NB4 (cell line): ENCODE measurements around the gene CRIM1.

Experiments
- MYC ChIP-seq: IDR thresholded peaks from 2 replicates; pipeline ENCODE4 v1.6.1; 2011; ENCODE audit warnings: low read depth, low read length
- POLR2A ChIP-seq: IDR thresholded peaks from 2 replicates; pipeline ENCODE4 v1.6.1; 2011; ENCODE audit warnings: mild to moderate bottlenecking; ENCODE audit not compliant: insufficient read length; ENCODE audit errors: extremely low read depth
- TF ChIP-seq, protein P1 (sequence below): IDR thresholded peaks from one replicate; pipeline ENCODE4 v1.5.1; 2012; ENCODE audit warnings: low read depth, low read length
- TF ChIP-seq, protein P2 (sequence below): IDR thresholded peaks from 2 replicates; pipeline ENCODE4 v1.6.1; 2011; ENCODE audit warnings: low read depth, low read length

GRCh38 chr2:36478332-36478738 is 122.8 kb downstream of the CRIM1 start:
- TF ChIP-seq, protein P1, sequence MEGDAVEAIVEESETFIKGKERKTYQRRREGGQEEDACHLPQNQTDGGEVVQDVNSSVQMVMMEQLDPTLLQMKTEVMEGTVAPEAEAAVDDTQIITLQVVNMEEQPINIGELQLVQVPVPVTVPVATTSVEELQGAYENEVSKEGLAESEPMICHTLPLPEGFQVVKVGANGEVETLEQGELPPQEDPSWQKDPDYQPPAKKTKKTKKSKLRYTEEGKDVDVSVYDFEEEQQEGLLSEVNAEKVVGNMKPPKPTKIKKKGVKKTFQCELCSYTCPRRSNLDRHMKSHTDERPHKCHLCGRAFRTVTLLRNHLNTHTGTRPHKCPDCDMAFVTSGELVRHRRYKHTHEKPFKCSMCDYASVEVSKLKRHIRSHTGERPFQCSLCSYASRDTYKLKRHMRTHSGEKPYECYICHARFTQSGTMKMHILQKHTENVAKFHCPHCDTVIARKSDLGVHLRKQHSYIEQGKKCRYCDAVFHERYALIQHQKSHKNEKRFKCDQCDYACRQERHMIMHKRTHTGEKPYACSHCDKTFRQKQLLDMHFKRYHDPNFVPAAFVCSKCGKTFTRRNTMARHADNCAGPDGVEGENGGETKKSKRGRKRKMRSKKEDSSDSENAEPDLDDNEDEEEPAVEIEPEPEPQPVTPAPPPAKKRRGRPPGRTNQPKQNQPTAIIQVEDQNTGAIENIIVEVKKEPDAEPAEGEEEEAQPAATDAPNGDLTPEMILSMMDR, result no peak
- TF ChIP-seq POLR2A (no peak), MYC (no peak)
- TF ChIP-seq, protein P2, sequence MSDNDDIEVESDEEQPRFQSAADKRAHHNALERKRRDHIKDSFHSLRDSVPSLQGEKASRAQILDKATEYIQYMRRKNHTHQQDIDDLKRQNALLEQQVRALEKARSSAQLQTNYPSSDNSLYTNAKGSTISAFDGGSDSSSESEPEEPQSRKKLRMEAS, result no peak
